Measurements from ENCODE around the gene TRPM6.

Gene TRPM6

GRCh38 chr9:74742792-74743730 is 144.7 kb downstream of the TRPM6 start:
- no peak for TF ChIP-seq CTCF (IDR thresholded peaks at IDR 0.05)
- no peaks in the 10 kb centered on the region for H3K9me3 ChIP-seq
- H3K27ac ChIP-seq = no peak overlapping the region
- no peaks in the 10 kb centered on the region for H3K27me3 ChIP-seq
- no peak overlapping the region for H3K4me3 ChIP-seq (ENCODE audit: low read depth in 1 of 2, low read length in 1 of 2)
- H3K36me3 ChIP-seq = peaks cover 99% of the 10 kb centered on the region
- H3K4me1 ChIP-seq (ENCODE audit: control insufficient read depth in 1 of 2, insufficient read depth in 1 of 2, low read depth in 1 of 2, low read length in 1 of 2) = no peaks in the 10 kb centered on the region

DNA sequence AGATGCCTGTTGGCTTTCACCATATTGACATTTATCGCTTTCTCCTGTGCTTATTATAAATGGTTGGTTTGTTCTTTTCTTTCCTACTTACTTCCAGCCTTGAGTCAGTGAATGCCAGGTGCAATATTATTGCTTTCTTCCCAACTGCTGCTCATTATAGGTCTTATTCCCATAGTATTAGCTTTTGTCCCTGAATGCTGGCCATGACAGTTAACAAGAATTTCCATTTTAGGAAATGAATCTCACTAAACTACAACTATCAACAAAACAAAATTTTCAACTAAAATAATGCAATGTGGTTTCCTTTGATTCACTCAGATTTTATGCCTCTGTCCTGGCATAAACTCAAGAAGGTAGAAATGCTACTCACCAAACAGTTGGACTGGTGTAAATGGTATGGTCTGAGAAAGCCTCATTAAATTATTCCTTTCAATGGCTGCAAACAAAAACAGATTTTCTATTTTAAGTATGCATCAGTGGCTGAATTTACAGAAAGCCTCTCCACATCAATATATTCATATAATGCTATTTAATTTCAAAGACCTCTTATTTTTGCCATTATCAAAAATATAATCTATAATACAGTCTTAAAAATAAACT is 145.4 kb downstream of the TRPM6 start:
- no peak for TF ChIP-seq CTCF (IDR thresholded peaks at IDR 0.05)
- peaks cover 99% of the 10 kb centered on the region for H3K36me3 ChIP-seq
- no peaks in the 10 kb centered on the region for H3K27me3 ChIP-seq
- H3K4me1 ChIP-seq (ENCODE audit: control insufficient read depth in 1 of 2, insufficient read depth in 1 of 2, low read depth in 1 of 2, low read length in 1 of 2) = no peaks in the 10 kb centered on the region
- no peaks in the 10 kb centered on the region for H3K9me3 ChIP-seq
- H3K4me3 ChIP-seq (ENCODE audit: low read depth in 1 of 2, low read length in 1 of 2) = no peak overlapping the region
- no peak overlapping the region for H3K27ac ChIP-seq

- Histone ChIP-seq H3K36me3 (peaks cover 86% of the 10 kb centered on the region), H3K9me3 (no peaks in the 10 kb centered on the region), H3K27me3 (no peaks in the 10 kb centered on the region), H3K4me3 (ENCODE audit: low read depth in 1 of 2, low read length in 1 of 2) (no peak overlapping the region), H3K27ac (no peak overlapping the region), H3K4me1 (ENCODE audit: control insufficient read depth in 1 of 2, insufficient read depth in 1 of 2, low read depth in 1 of 2, low read length in 1 of 2) (no peaks in the 10 kb centered on the region)
- TF ChIP-seq CTCF (IDR thresholded peaks at IDR 0.05) = no peak
Measured at GRCh38 chr9:74736646-74737045, 151.1 kb downstream of the TRPM6 start.

GRCh38 chr9:74735761-74736160 is 152.0 kb downstream of the TRPM6 start:
- no peaks in the 10 kb centered on the region for H3K4me1 ChIP-seq (ENCODE audit: control insufficient read depth in 1 of 2, insufficient read depth in 1 of 2, low read depth in 1 of 2, low read length in 1 of 2)
- no peaks in the 10 kb centered on the region for H3K27me3 ChIP-seq
- TF ChIP-seq CTCF (IDR thresholded peaks at IDR 0.05) = no peak
- no peak overlapping the region for H3K27ac ChIP-seq
- H3K4me3 ChIP-seq (ENCODE audit: low read depth in 1 of 2, low read length in 1 of 2) = no peak overlapping the region
- peaks cover 84% of the 10 kb centered on the region for H3K36me3 ChIP-seq
- H3K9me3 ChIP-seq = no peaks in the 10 kb centered on the region

- Histone ChIP-seq H3K36me3 (peaks cover 83% of the 10 kb centered on the region), H3K4me3 (ENCODE audit: low read depth in 1 of 2, low read length in 1 of 2) (no peak overlapping the region), H3K27ac (no peak overlapping the region), H3K9me3 (no peaks in the 10 kb centered on the region), H3K27me3 (no peaks in the 10 kb centered on the region), H3K4me1 (ENCODE audit: control insufficient read depth in 1 of 2, insufficient read depth in 1 of 2, low read depth in 1 of 2, low read length in 1 of 2) (no peaks in the 10 kb centered on the region)
- no peak for TF ChIP-seq CTCF (IDR thresholded peaks at IDR 0.05)
Measured at GRCh38 chr9:74729136-74729695, 158.5 kb downstream of the TRPM6 start.
